Activated CD4-positive, alpha-beta T cell treated with anti-CD3 and anti-CD28 coated beads, Interleukin-2, amount 10 ng/mL, durations not matched to agents 7 days and 5 days (primary cell): ENCODE measurements around the gene ENGASE. TPM values are rescaled to one million over a fixed set of nuclear protein-coding genes. Genes with fewer than 3 reads are reported as not detected.
A peak's percentile ranks its signal among the peaks of the same experiment; 100 is the strongest.
"Not testable (repeated sequence)": the region's sequence is repeated elsewhere in the genome, so short reads cannot be mapped to it uniquely, and the experiment has no call there.

Source experiments
- CTCF ChIA-PET: fragments of 350-600 bp; sonication (Branson Sonifier 250); formaldehyde crosslinking; loops from one replicate; lab custom pipeline; 2021; ENCODE audit warnings: antibody characterized with exemption; lab: Charles Lee
- POLR2A ChIA-PET: fragments of 350-600 bp; sonication (Branson Sonifier 250); formaldehyde crosslinking; loops from one replicate; lab custom pipeline; 2021; ENCODE audit warnings: antibody characterized with exemption; lab: Charles Lee
- DNase-seq: peaks from one replicate; pipeline ENCODE4 v3.0.0-alpha.2; 2020
- H3K27ac Mint-ChIP-seq: one replicate; pipeline ENCODE4 v1.8.0; 2021; ENCODE audit warnings: mild to moderate bottlenecking, moderate library complexity, mixed read lengths
- H3K27me3 Mint-ChIP-seq: one replicate; pipeline ENCODE4 v1.8.0; 2021; ENCODE audit warnings: mixed read lengths
- H3K36me3 Mint-ChIP-seq: one replicate; pipeline ENCODE4 v1.8.0; 2021; ENCODE audit warnings: low read depth, mixed read lengths
- H3K4me1 Mint-ChIP-seq: one replicate; pipeline ENCODE4 v1.8.0; 2021; ENCODE audit warnings: mixed read lengths
- H3K4me3 Mint-ChIP-seq: one replicate; pipeline ENCODE4 v1.8.0; 2021; ENCODE audit warnings: mild to moderate bottlenecking, moderate library complexity, mixed read lengths
- H3K9me3 Mint-ChIP-seq: one replicate; pipeline ENCODE4 v1.8.0; 2021; ENCODE audit warnings: mixed read lengths
- total RNA-seq, 2 experiments: library from RNA; stranded (reverse); gene quantifications; one replicate each; pipeline ENCODE4 v1.2.3, GENCODE V29; 2021

Gene ENGASE
- total RNA-seq, 2 experiments from 2014 or later = 30.8 to 36.1 TPM

- DNase-seq = peak; percentile 44
- POLR2A ChIA-PET = no interaction called here
- CTCF ChIA-PET = interaction anchor here (0.6 to 1.6 kb wide), 6 partner anchors 9 to 326 kb away, joined by 3 to 8 read pairs (median 3); partner anchors contain the start of gene ENGASE
- Mint-ChIP-seq H3K27ac (no peak overlapping the region), H3K4me3 (no peak overlapping the region), H3K4me1 (peaks cover 3% of the 10 kb centered on the region), H3K36me3 (no peaks in the 10 kb centered on the region), H3K9me3 (no peaks in the 10 kb centered on the region), H3K27me3 (peaks cover 1% of the 10 kb centered on the region)
These were observed 9.4 kb upstream of the ENGASE start for GRCh38 chr17:79065105-79065670.

- peaks cover 3% of the 10 kb centered on the region for H3K4me1 Mint-ChIP-seq
These were observed 7.7 kb upstream of the ENGASE start for GRCh38 chr17:79066963-79067362.

GRCh38 chr17:79070266-79070880 lies 4.3 kb upstream of the ENGASE start:
- DNase-seq = no peak
- H3K9me3 Mint-ChIP-seq = no peaks in the 10 kb centered on the region
- H3K4me3 Mint-ChIP-seq = no peak overlapping the region
- peaks cover 7% of the 10 kb centered on the region for H3K4me1 Mint-ChIP-seq
- no peaks in the 10 kb centered on the region for H3K36me3 Mint-ChIP-seq
- ChIA-PET CTCF (interaction anchor here (0.7 to 1.3 kb wide), 2 partner anchors 330 to 667 kb away, joined by 3 read pairs; no protein-coding TSS in a partner anchor), POLR2A (no interaction called here)
- no peak overlapping the region for H3K27ac Mint-ChIP-seq
- peaks cover 4% of the 10 kb centered on the region for H3K27me3 Mint-ChIP-seq

More at GRCh38 chr17:79066963-79067362, 7.7 kb upstream of the ENGASE start:
- CTCF ChIA-PET = interaction anchor here (0.8 kb wide), 1 partner anchor 325 kb away, joined by 5 read pairs; no protein-coding TSS in a partner anchor
- POLR2A ChIA-PET = no interaction called here
- Mint-ChIP-seq H3K27me3 (peaks cover 4% of the 10 kb centered on the region), H3K9me3 (no peaks in the 10 kb centered on the region), H3K27ac (no peak overlapping the region), H3K36me3 (no peaks in the 10 kb centered on the region), H3K4me3 (no peak overlapping the region)
- DNase-seq = no peak

GRCh38 chr17:79071161-79071740 lies 3.4 kb upstream of the ENGASE start:
- peaks cover 4% of the 10 kb centered on the region for H3K27me3 Mint-ChIP-seq
- no peak overlapping the region for H3K27ac Mint-ChIP-seq
- H3K4me3 Mint-ChIP-seq = no peak overlapping the region
- no peaks in the 10 kb centered on the region for H3K36me3 Mint-ChIP-seq
- no peak for DNase-seq
- no peaks in the 10 kb centered on the region for H3K9me3 Mint-ChIP-seq
- POLR2A ChIA-PET = no interaction called here
- H3K4me1 Mint-ChIP-seq = peaks cover 16% of the 10 kb centered on the region
- CTCF ChIA-PET = interaction anchor here (1.2 to 1.3 kb wide), 2 partner anchors 16 to 329 kb away, joined by 3 read pairs; no protein-coding TSS in a partner anchor

- Mint-ChIP-seq H3K4me3 (no peak overlapping the region), H3K36me3 (no peaks in the 10 kb centered on the region), H3K9me3 (no peaks in the 10 kb centered on the region), H3K27me3 (peaks cover 2% of the 10 kb centered on the region), H3K4me1 (peaks cover 16% of the 10 kb centered on the region), H3K27ac (no peak overlapping the region)
- DNase-seq = no peak
- POLR2A ChIA-PET = no interaction called here
- CTCF ChIA-PET = interaction anchor here (0.9 to 1.5 kb wide), 3 partner anchors 11 to 364 kb away, joined by 3 to 4 read pairs (median 3); no protein-coding TSS in a partner anchor
These were observed 2.1 kb upstream of the ENGASE start for GRCh38 chr17:79072544-79072943.

DNA sequence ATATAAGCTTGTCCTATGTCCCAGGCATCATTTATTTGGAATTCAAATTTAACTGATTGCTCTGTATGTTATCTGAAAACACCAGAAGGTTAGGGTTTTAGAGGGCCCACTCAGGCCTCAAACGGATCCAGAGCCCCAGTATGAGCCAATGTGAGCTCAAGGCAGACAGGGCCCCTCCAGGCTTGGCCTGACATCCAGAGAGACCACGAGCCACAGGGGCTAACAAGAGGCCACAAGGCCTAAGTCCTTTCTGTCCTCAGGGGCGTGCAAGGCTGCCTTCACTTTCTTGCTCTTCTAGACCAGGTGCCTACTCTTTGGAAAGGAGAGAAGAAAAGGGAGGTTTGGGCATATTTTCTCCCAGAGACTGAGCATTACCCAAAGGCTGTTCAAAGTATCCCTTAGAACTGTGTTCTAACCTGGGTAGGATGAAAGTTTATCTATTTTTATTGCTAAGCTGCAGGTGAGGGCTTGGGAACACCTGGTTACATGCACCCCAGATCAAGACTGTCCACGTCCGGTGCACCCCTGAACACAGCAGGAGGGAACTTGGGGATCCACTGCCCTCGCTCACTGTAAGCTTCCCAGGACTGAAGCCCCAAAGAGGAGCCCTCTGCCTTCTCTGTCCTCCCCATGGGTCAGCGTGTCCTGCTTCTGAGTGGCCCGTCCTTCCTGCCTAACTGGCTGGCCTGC lies 1.5 kb upstream of the ENGASE start:
- POLR2A ChIA-PET = no interaction called here
- no peaks in the 10 kb centered on the region for H3K9me3 Mint-ChIP-seq

DNA sequence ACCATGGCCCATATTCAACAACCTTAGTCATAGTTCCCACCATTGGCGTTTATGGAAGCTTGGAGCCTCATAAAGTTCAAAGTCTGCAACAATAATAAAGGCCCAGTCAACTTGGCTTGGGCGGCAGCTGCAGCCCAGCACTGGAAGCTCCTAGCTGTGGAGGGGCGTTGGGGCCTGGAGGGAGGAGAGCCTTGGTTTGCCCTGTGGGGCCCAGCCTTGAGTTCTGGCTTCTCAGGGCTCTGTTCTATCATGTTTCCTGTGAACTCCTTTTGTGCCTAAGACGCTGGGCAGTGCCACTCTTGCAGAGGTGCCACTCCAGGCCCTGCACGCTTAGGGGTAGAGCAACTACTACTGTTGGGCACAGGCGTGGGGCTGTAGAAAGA lies 927 bp upstream of the ENGASE start:
- DNase-seq = no peak
- Mint-ChIP-seq H3K27ac (no peak overlapping the region), H3K9me3 (no peaks in the 10 kb centered on the region), H3K4me1 (peaks cover 16% of the 10 kb centered on the region), H3K4me3 (peak overlapping the region; percentile 71), H3K36me3 (no peaks in the 10 kb centered on the region), H3K27me3 (peaks cover 2% of the 10 kb centered on the region)
- ChIA-PET CTCF (interaction anchor here (1.5 to 2.7 kb wide), 3 partner anchors 9 to 14 kb away, joined by 4 to 8 read pairs (median 7); no protein-coding TSS in a partner anchor), POLR2A (no interaction called here)

More for the DNA sequence above, 1.5 kb upstream of the ENGASE start:
- no peak for DNase-seq
- Mint-ChIP-seq H3K4me3 (no peak overlapping the region), H3K36me3 (no peaks in the 10 kb centered on the region), H3K27ac (no peak overlapping the region), H3K27me3 (peaks cover 2% of the 10 kb centered on the region), H3K4me1 (peaks cover 16% of the 10 kb centered on the region)
- CTCF ChIA-PET = interaction anchor here (0.9 to 2.7 kb wide), 4 partner anchors 8 to 363 kb away, joined by 3 to 8 read pairs (median 6); no protein-coding TSS in a partner anchor

GRCh38 chr17:79074121-79074648 lies 439 bp upstream of the ENGASE start:
- H3K9me3 Mint-ChIP-seq, H3K27me3 Mint-ChIP-seq, DNase-seq, POLR2A ChIA-PET, H3K36me3 Mint-ChIP-seq: not testable (repeated sequence)
- CTCF ChIA-PET = interaction anchor here (0.6 to 2.7 kb wide), 5 partner anchors 9 to 788 kb away, joined by 3 to 8 read pairs (median 4); no protein-coding TSS in a partner anchor
- Mint-ChIP-seq H3K4me3 (peak overlapping the region; percentile 71), H3K4me1 (peaks cover 16% of the 10 kb centered on the region), H3K27ac (peak overlapping the region; percentile 86)

DNA sequence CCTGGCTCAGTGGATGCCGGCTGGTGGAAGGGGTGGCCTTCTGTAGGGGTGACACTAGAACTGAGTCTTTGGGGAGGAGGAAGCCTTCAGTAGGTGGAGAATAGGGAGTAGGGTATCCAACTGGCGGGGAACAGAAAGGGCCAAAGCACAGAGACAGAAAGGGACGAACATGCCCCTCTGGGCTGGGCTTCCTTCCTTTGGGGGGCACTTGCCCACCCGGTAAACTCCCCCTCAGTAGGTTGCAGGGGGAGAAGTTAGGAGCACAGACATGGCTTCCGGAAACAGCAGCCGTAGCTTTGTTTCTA lies 774 bp downstream of the ENGASE start:
- DNase-seq = peak; percentile 30
- peak overlapping the region; percentile 79 for H3K4me3 Mint-ChIP-seq
- ChIA-PET CTCF (interaction anchor here (1.0 to 2.7 kb wide), 3 partner anchors 9 to 12 kb away, joined by 3 to 8 read pairs (median 7); no protein-coding TSS in a partner anchor), POLR2A (no interaction called here)
- peaks cover 8% of the 10 kb centered on the region for H3K36me3 Mint-ChIP-seq
- peak overlapping the region; percentile 80 for H3K27ac Mint-ChIP-seq
- H3K27me3 Mint-ChIP-seq = peaks cover 2% of the 10 kb centered on the region
- no peaks in the 10 kb centered on the region for H3K9me3 Mint-ChIP-seq
- peaks cover 16% of the 10 kb centered on the region for H3K4me1 Mint-ChIP-seq

DNA sequence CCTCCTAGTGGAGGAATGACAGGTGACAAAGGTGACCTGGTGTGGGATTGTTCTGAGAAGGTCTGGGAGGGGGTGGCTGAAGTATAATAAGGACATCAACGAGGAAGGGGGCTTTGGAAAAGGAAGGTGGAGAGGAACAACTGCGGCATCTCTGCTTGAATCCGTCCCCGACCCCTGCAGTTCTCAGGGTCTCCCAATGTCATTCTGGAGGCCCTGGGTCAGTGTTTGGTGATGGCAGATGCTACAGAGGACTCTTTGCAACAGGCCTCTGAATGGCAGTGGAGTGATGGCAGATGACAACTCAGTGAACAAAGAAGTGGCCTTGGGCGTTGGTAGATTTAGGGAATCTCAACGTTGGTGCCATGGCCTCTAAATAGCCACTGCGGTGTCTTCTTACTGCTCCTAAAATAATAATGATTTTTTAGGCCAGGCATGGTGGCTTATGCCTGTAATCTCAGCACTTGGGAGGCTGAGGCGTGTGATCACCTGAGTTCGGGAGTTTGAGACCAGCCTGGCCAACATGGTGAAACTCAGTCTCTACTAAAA lies 1.3 kb downstream of the ENGASE start:
- POLR2A ChIA-PET = no interaction called here
- peaks cover 16% of the 10 kb centered on the region for H3K4me1 Mint-ChIP-seq
- no peaks in the 10 kb centered on the region for H3K9me3 Mint-ChIP-seq
- peaks cover 13% of the 10 kb centered on the region for H3K36me3 Mint-ChIP-seq
- peak overlapping the region; percentile 80 for H3K27ac Mint-ChIP-seq
- no peak for DNase-seq
- H3K27me3 Mint-ChIP-seq = peaks cover 2% of the 10 kb centered on the region
- peak overlapping the region; percentile 79 for H3K4me3 Mint-ChIP-seq
- CTCF ChIA-PET = interaction anchor here (1.0 to 2.7 kb wide), 2 partner anchors 9 to 12 kb away, joined by 3 to 7 read pairs; no protein-coding TSS in a partner anchor

DNA sequence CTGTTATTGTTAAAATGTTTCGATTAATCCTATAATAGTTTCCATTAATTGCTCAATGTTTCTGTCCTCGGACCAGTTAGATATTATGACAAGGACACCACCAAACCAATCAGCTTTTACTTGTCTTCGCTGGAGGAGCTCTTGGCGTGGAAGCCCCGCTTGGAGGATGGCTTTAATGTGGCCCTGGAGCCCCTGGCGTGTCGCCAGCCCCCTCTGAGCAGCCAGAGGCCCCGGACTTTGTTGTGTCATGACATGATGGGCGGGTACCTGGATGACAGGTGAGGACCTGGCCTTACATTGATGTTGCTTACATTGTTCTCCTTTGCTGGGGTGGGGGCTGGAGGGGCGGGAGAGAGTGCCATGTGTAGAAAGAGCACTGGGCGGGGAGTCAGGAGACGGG lies 3.0 kb downstream of the ENGASE start:
- Mint-ChIP-seq H3K9me3 (no peaks in the 10 kb centered on the region), H3K4me1 (peaks cover 16% of the 10 kb centered on the region), H3K27ac (no peak overlapping the region), H3K4me3 (no peak overlapping the region), H3K36me3 (peaks cover 14% of the 10 kb centered on the region), H3K27me3 (no peaks in the 10 kb centered on the region)
- CTCF ChIA-PET = interaction anchor here (0.6 kb wide), 2 partner anchors 37 to 323 kb away, joined by 3 read pairs; no protein-coding TSS in a partner anchor
- POLR2A ChIA-PET = no interaction called here
- no peak for DNase-seq
